GM23338 (cell line): Measurements from ENCODE around the gene HMG20B. TPM values are rescaled to one million over a fixed set of nuclear protein-coding genes. Genes with fewer than 3 reads are reported as not detected.

Source experiments
- ATAC-seq: fragments of 200-7000 bp; cut with Tn5 transposase; 3 replicates; pipeline ENCODE4 v1.9.1; 2020
- DNase-seq: peaks from one replicate; pipeline ENCODE4 v3.0.0-alpha.2; 2015; ENCODE audit warnings: low spot score
- H2AFZ ChIP-seq: fragments of 200-600 bp; sonication (generic); 2 replicates; pipeline ENCODE4 v1.8.0; 2016; ENCODE audit warnings: antibody characterized with exemption, mild to moderate bottlenecking, moderate library complexity
- H3F3A ChIP-seq: fragments of 200-600 bp; sonication (generic); replicated peaks from 2 replicates; pipeline ENCODE4 v1.8.0; 2017; ENCODE audit warnings: antibody characterized with exemption, mixed run types, low read depth
- H3K27ac ChIP-seq: fragments of 200-600 bp; sonication (generic); 2 replicates; pipeline ENCODE4 v1.6.1; 2016; ENCODE audit warnings: low read depth
- H3K27me3 ChIP-seq: fragments of 200-600 bp; sonication (generic); 2 replicates; pipeline ENCODE4 v1.8.0; 2016; ENCODE audit warnings: mild to moderate bottlenecking, mixed run types, moderate library complexity; ENCODE audit not compliant: insufficient read depth
- H3K36me3 ChIP-seq: fragments of 200-600 bp; sonication (generic); 2 replicates; pipeline ENCODE4 v1.8.0; 2016; ENCODE audit warnings: mild to moderate bottlenecking; ENCODE audit not compliant: insufficient read depth
- H3K4me1 ChIP-seq: fragments of 200-600 bp; sonication (generic); 2 replicates; pipeline ENCODE4 v1.8.0; 2016; ENCODE audit warnings: mild to moderate bottlenecking, moderate library complexity; ENCODE audit not compliant: insufficient read depth
- H3K4me2 ChIP-seq: fragments of 200-600 bp; sonication (generic); 2 replicates; pipeline ENCODE4 v1.7.1; 2017; ENCODE audit warnings: mixed run types
- H3K4me3 ChIP-seq: fragments of 200-600 bp; sonication (generic); 2 replicates; pipeline ENCODE4 v1.6.1; 2016; ENCODE audit warnings: mixed run types
- H3K79me2 ChIP-seq: fragments of 200-600 bp; sonication (generic); replicated peaks from 2 replicates; pipeline ENCODE4 v1.8.0; 2017; ENCODE audit warnings: mild to moderate bottlenecking; ENCODE audit not compliant: insufficient read depth
- H3K9me2 ChIP-seq: fragments of 200-600 bp; sonication (generic); 2 replicates; pipeline ENCODE4 v1.8.0; 2017; ENCODE audit not compliant: insufficient read depth
- H4K20me1 ChIP-seq: fragments of 200-600 bp; sonication (generic); replicated peaks from 2 replicates; pipeline ENCODE4 v1.8.0; 2017; ENCODE audit warnings: mild to moderate bottlenecking; ENCODE audit not compliant: insufficient read depth
- H3K27ac Mint-ChIP-seq: 2 replicates; pipeline ENCODE4 v1.8.0; 2020; ENCODE audit warnings: inconsistent platforms, mild to moderate bottlenecking, moderate library complexity, mixed read lengths
- H3K27me3 Mint-ChIP-seq: 3 replicates; pipeline ENCODE4 v1.8.0; 2022; ENCODE audit warnings: low read depth, mild to moderate bottlenecking, moderate library complexity, mixed read lengths, inconsistent platforms; ENCODE audit not compliant: insufficient read depth, poor library complexity
- H3K36me3 Mint-ChIP-seq: 3 replicates; pipeline ENCODE4 v1.8.0; 2021; ENCODE audit warnings: low read depth, mild to moderate bottlenecking, inconsistent platforms, moderate library complexity, mixed read lengths
- H3K4me1 Mint-ChIP-seq: 3 replicates; pipeline ENCODE4 v1.8.0; 2020; ENCODE audit warnings: mild to moderate bottlenecking, inconsistent platforms, mixed read lengths
- H3K4me3 Mint-ChIP-seq: 3 replicates; pipeline ENCODE4 v1.8.0; 2021; ENCODE audit warnings: moderate library complexity, mild to moderate bottlenecking, inconsistent platforms, mixed read lengths
- H3K9me3 Mint-ChIP-seq: 3 replicates; pipeline ENCODE4 v1.8.0; 2020; ENCODE audit warnings: moderate library complexity, mild to moderate bottlenecking, inconsistent platforms, mixed read lengths
- CREB1 ChIP-seq: fragments of 250-450 bp; sonication (Bioruptor Pico); IDR thresholded peaks from 2 replicates; pipeline ENCODE4 v1.5.0; 2020; ENCODE audit warnings: low read depth, mild to moderate bottlenecking, moderate library complexity
- EZH2phosphoT487 ChIP-seq: fragments of 200-600 bp; sonication (generic); IDR thresholded peaks from one replicate; pipeline ENCODE4 v1.8.1; 2018; ENCODE audit warnings: antibody characterized with exemption; ENCODE audit not compliant: unreplicated experiment
- NANOG ChIP-seq: IDR thresholded peaks from 2 replicates; pipeline ENCODE4 v1.6.1; 2016; ENCODE audit warnings: antibody characterized with exemption, borderline replicate concordance
- ZNF114 ChIP-seq: fragments of 250-450 bp; sonication (Bioruptor Pico); IDR thresholded peaks from 2 replicates; pipeline ENCODE4 v1.5.0; 2020; ENCODE audit warnings: mild to moderate bottlenecking, moderate library complexity
- ZNF331 ChIP-seq: fragments of 250-450 bp; sonication (Bioruptor Pico); IDR thresholded peaks from 2 replicates; pipeline ENCODE4 v1.5.0; 2020; ENCODE audit warnings: low read depth, mild to moderate bottlenecking, moderate library complexity
- ZNF462 ChIP-seq: fragments of 250-450 bp; sonication (Bioruptor Pico); IDR thresholded peaks from 2 replicates; pipeline ENCODE4 v1.5.0; 2020; ENCODE audit warnings: mild to moderate bottlenecking, moderate library complexity
- polyA plus RNA-seq: library from polyadenylated mRNA; unstranded; fragments of >200 nt; fragmentation: Nextera tagmentation; extraction: Ambion mirVana; gene quantifications from 2 replicates; pipeline ENCODE4 v1.2.1, GENCODE V29; 2016
- total RNA-seq: library from RNA; depleted of rRNA; stranded (reverse); fragments of >200 nt; shearing (Covaris generic); gene quantifications from 2 replicates; pipeline ENCODE4 v1.2.3, GENCODE V29; 2014
- TF ChIP-seq, protein P1 (sequence below), 2 experiments: fragments of 200-600 bp in 1 of 2; sonication (generic) in 1 of 2; conservative IDR thresholded peaks; 2 replicates each; pipeline versions ENCODE4 v1.5.1 to v1.6.1; 2016 to 2017; ENCODE audit warnings: antibody characterized with exemption in 2 of 2, low read depth in 2 of 2, mild to moderate bottlenecking in 2 of 2, moderate library complexity in 1 of 2

HMG20B gene
- total and polyA plus RNA-seq, 2 experiments from 2014 or later: 74.1 to 130 TPM

DNA sequence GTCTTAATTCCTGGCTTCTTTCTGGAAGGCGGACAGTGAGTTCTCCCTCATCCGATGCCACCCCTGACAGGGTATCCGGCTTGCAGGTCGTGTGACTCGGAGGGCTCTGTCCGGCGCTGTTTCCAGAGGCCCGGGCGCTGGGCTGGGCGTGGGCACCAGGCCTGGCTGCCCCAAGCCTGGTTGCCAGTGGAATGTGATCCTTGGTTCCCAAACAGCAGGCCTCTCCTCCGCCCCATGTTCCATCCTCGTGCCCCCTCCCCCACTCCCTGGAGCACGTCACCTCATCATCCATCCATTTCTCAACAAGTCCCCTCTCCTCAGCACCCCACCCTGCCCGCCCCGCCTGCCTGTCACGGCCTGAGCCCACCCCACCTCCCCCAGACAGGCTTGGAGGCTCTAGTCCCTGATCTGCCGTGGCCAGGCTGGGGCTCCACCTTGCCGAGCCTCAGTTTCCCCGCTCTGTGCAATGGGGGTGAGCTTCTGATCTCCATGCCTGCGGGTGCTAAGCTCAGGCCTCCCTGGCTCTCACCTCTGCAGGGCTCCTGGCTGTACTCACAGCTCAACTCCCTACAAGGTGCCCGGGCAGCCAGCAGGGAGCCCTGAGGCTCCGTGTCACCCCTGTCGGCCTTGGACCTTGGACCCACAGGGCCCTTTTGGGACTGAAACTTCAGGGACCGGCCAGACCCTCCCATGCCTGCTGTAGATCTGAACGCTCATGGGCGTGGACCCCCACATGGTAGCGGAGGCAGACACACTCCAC, 31.7 kb downstream of the HMG20B start (continued):
- no peak for TF ChIP-seq ZNF462 (CRISPR knock-in tag)

GRCh38 chr19:3604987-3605343, 32.2 kb downstream of the HMG20B start:
- peaks cover 10% of the 10 kb centered on the region for H3K27me3 Mint-ChIP-seq
- H3K79me2 ChIP-seq: no peaks in the 10 kb centered on the region
- ATAC-seq: no peak
- TF ChIP-seq, protein P1, sequence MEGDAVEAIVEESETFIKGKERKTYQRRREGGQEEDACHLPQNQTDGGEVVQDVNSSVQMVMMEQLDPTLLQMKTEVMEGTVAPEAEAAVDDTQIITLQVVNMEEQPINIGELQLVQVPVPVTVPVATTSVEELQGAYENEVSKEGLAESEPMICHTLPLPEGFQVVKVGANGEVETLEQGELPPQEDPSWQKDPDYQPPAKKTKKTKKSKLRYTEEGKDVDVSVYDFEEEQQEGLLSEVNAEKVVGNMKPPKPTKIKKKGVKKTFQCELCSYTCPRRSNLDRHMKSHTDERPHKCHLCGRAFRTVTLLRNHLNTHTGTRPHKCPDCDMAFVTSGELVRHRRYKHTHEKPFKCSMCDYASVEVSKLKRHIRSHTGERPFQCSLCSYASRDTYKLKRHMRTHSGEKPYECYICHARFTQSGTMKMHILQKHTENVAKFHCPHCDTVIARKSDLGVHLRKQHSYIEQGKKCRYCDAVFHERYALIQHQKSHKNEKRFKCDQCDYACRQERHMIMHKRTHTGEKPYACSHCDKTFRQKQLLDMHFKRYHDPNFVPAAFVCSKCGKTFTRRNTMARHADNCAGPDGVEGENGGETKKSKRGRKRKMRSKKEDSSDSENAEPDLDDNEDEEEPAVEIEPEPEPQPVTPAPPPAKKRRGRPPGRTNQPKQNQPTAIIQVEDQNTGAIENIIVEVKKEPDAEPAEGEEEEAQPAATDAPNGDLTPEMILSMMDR (conservative IDR thresholded peaks at IDR 0.05; ENCODE audit: low read depth in 2 of 2): no peak
- TF ChIP-seq ZNF114 (CRISPR knock-in tag): no peak
- TF ChIP-seq ZNF462 (CRISPR knock-in tag): no peak
- no peak for TF ChIP-seq CREB1 (CRISPR knock-in tag)
- TF ChIP-seq ZNF331 (CRISPR knock-in tag): no peak
- no peak for TF ChIP-seq EZH2phosphoT487
- TF ChIP-seq NANOG: no peak

More at GRCh38 chr19:3604987-3605343, 32.2 kb downstream of the HMG20B start:
- H3K27ac ChIP-seq: no peak overlapping the region
- no peaks in the 10 kb centered on the region for H3K36me3 ChIP-seq
- H3K4me3 ChIP-seq: no peak overlapping the region
- no peaks in the 10 kb centered on the region for H3K9me2 ChIP-seq
- DNase-seq: no peak
- H3F3A ChIP-seq: peaks cover 4% of the 10 kb centered on the region; the same call in 1 of the 2 replicates
- H3K4me3 Mint-ChIP-seq: no peak overlapping the region
- H4K20me1 ChIP-seq: no peaks in the 10 kb centered on the region
- no peak overlapping the region for H3K4me2 ChIP-seq
- H3K4me1 ChIP-seq: peaks cover 10% of the 10 kb centered on the region
- peaks cover 11% of the 10 kb centered on the region for H3K27me3 ChIP-seq
- H3K9me3 Mint-ChIP-seq: no peaks in the 10 kb centered on the region
- no peak overlapping the region for H3K27ac Mint-ChIP-seq
- H2AFZ ChIP-seq: no peak overlapping the region
- H3K4me1 Mint-ChIP-seq: peaks cover 11% of the 10 kb centered on the region
- H3K36me3 Mint-ChIP-seq: peaks cover 4% of the 10 kb centered on the region; the same call in 1 of the 3 replicates
